Natural killer cell treated with Interleukin-12 subunit alpha and Interleukin-12 subunit beta and Interleukin-15 and Interleukin-18, amount 100 ng/mL, for 72 hours (primary cell): ENCODE results near the gene BRF1. TPM values are rescaled to one million over a fixed set of nuclear protein-coding genes. Genes with fewer than 3 reads are reported as not detected.

Experiments
- ATAC-seq, 2 donors: fragments of 150-1000 bp; cut with Tn5 transposase in 1 of 2; sonication (Bioruptor Pico), chemical (Tn5 transposase) in 1 of 2; 2 replicates each; pipeline ENCODE4 v1.10.0; 2021
- DNase-seq: peaks from one replicate; pipeline ENCODE4 v3.0.0; 2022; ENCODE audit warnings: low spot score
- H3K27ac Mint-ChIP-seq, 2 donors: 1 replicate in 1 of 2; 2 replicates in 1 of 2; pipeline ENCODE4 v1.8.0; 2022; ENCODE audit warnings: mixed read lengths in 2 of 2, mild to moderate bottlenecking in 1 of 2, moderate library complexity in 1 of 2
- H3K27me3 Mint-ChIP-seq, 2 donors: 1 replicate in 1 of 2; 2 replicates in 1 of 2; pipeline ENCODE4 v1.8.0; 2022; ENCODE audit warnings: mixed read lengths in 2 of 2
- H3K36me3 Mint-ChIP-seq: one replicate; pipeline ENCODE4 v1.8.0; 2022; ENCODE audit warnings: mixed read lengths
- H3K4me1 Mint-ChIP-seq, 2 donors: 1 replicate in 1 of 2; 2 replicates in 1 of 2; pipeline ENCODE4 v1.8.0; 2022; ENCODE audit warnings: low read depth in 2 of 2, mixed read lengths in 2 of 2, mild to moderate bottlenecking in 1 of 2
- H3K4me3 Mint-ChIP-seq: one replicate; pipeline ENCODE4 v1.8.0; 2022; ENCODE audit warnings: mixed read lengths
- H3K9me3 Mint-ChIP-seq: 2 replicates; pipeline ENCODE4 v1.8.0; 2022; ENCODE audit warnings: mixed read lengths
- total RNA-seq, 2 donors: library from RNA; stranded (reverse); gene quantifications; one replicate each; pipeline ENCODE4 v1.2.3, GENCODE V29; 2022

Gene BRF1
- total RNA-seq, 2 donors from 2014 or later: 43.4 to 76.5 TPM

GRCh38 chr14:105326891-105327694 is 26.3 kb upstream of the BRF1 start:
- Mint-ChIP-seq H3K27me3 (no peaks in the 10 kb centered on the region), H3K4me1 (peaks cover 5 to 29% of the 10 kb centered on the region in 2 donors), H3K4me3 (no peak overlapping the region), H3K27ac (no peak overlapping the region), H3K36me3 (no peaks in the 10 kb centered on the region), H3K9me3 (no peaks in the 10 kb centered on the region)
- ATAC-seq (no peak), DNase-seq (no peak)

GRCh38 chr14:105326568-105326867 is 25.7 kb upstream of the BRF1 start:
- peaks cover 0 to 24% of the 10 kb centered on the region in 2 donors for H3K4me1 Mint-ChIP-seq
- ATAC-seq (no peak), DNase-seq (no peak)
- no peaks in the 10 kb centered on the region for H3K9me3 Mint-ChIP-seq
- no peak overlapping the region for H3K4me3 Mint-ChIP-seq
- no peaks in the 10 kb centered on the region for H3K36me3 Mint-ChIP-seq
- H3K27me3 Mint-ChIP-seq: no peaks in the 10 kb centered on the region
- no peak overlapping the region for H3K27ac Mint-ChIP-seq

GRCh38 chr14:105325716-105326567 is 25.1 kb upstream of the BRF1 start:
- DNase-seq (no peak), ATAC-seq (no peak)
- H3K4me1 Mint-ChIP-seq: peaks cover 0 to 21% of the 10 kb centered on the region in 2 donors
- H3K27ac Mint-ChIP-seq: no peak overlapping the region
- no peaks in the 10 kb centered on the region for H3K27me3 Mint-ChIP-seq
- H3K36me3 Mint-ChIP-seq: no peaks in the 10 kb centered on the region
- no peak overlapping the region for H3K4me3 Mint-ChIP-seq
- no peaks in the 10 kb centered on the region for H3K9me3 Mint-ChIP-seq

GRCh38 chr14:105325303-105325702 is 24.5 kb upstream of the BRF1 start:
- DNase-seq (no peak), ATAC-seq (peak in 1 of 2 donors; percentile 4)
- Mint-ChIP-seq H3K4me3 (no peak overlapping the region), H3K27ac (no peak overlapping the region), H3K9me3 (no peaks in the 10 kb centered on the region), H3K27me3 (no peaks in the 10 kb centered on the region), H3K36me3 (no peaks in the 10 kb centered on the region), H3K4me1 (peaks cover 0 to 17% of the 10 kb centered on the region in 2 donors)

- Mint-ChIP-seq H3K4me1 (peaks cover 0 to 17% of the 10 kb centered on the region in 2 donors), H3K27ac (no peak overlapping the region), H3K36me3 (no peaks in the 10 kb centered on the region), H3K9me3 (no peaks in the 10 kb centered on the region), H3K27me3 (no peaks in the 10 kb centered on the region), H3K4me3 (no peak overlapping the region)
- ATAC-seq: no peak
- no peak for DNase-seq
These were observed 24.1 kb upstream of the BRF1 start for GRCh38 chr14:105324871-105325270.

GRCh38 chr14:105324080-105324778 is 23.4 kb upstream of the BRF1 start:
- Mint-ChIP-seq H3K27ac (no peak overlapping the region), H3K9me3 (no peaks in the 10 kb centered on the region), H3K36me3 (no peaks in the 10 kb centered on the region), H3K4me1 (peaks cover 0 to 17% of the 10 kb centered on the region in 2 donors), H3K27me3 (no peaks in the 10 kb centered on the region), H3K4me3 (no peak overlapping the region)
- peak in 1 of 2 donors; percentile 3 for ATAC-seq
- DNase-seq: no peak

GRCh38 chr14:105323663-105324062 is 22.9 kb upstream of the BRF1 start:
- Mint-ChIP-seq H3K27ac (no peak overlapping the region), H3K4me3 (no peak overlapping the region), H3K36me3 (no peaks in the 10 kb centered on the region), H3K27me3 (no peaks in the 10 kb centered on the region), H3K9me3 (no peaks in the 10 kb centered on the region), H3K4me1 (peaks cover 0 to 14% of the 10 kb centered on the region in 2 donors)
- DNase-seq (no peak), ATAC-seq (peak in 1 of 2 donors; percentile 14)

- Mint-ChIP-seq H3K36me3 (no peaks in the 10 kb centered on the region), H3K27me3 (no peaks in the 10 kb centered on the region), H3K4me1 (peaks cover 0 to 13% of the 10 kb centered on the region in 2 donors), H3K4me3 (no peak overlapping the region), H3K27ac (no peak overlapping the region), H3K9me3 (no peaks in the 10 kb centered on the region)
- no peak for ATAC-seq
- peak; percentile 40 for DNase-seq
These were observed 22.2 kb upstream of the BRF1 start for GRCh38 chr14:105322791-105323556.

GRCh38 chr14:105317546-105317945 is 16.7 kb upstream of the BRF1 start:
- ATAC-seq: no peak
- Mint-ChIP-seq H3K4me3 (no peak overlapping the region), H3K27ac (no peak overlapping the region)

GRCh38 chr14:105316968-105317510 is 16.2 kb upstream of the BRF1 start:
- Mint-ChIP-seq H3K4me3 (peak overlapping the region; percentile 45), H3K27me3 (no peaks in the 10 kb centered on the region), H3K27ac (no peak overlapping the region), H3K4me1 (peaks cover 8 to 9% of the 10 kb centered on the region in 2 donors), H3K36me3 (no peaks in the 10 kb centered on the region), H3K9me3 (no peaks in the 10 kb centered on the region)
- ATAC-seq: no peak
- peak; percentile 39 for DNase-seq

More at GRCh38 chr14:105317546-105317945, 16.7 kb upstream of the BRF1 start:
- H3K27me3 Mint-ChIP-seq: no peaks in the 10 kb centered on the region
- no peaks in the 10 kb centered on the region for H3K9me3 Mint-ChIP-seq
- H3K36me3 Mint-ChIP-seq: no peaks in the 10 kb centered on the region
- peaks cover 8 to 10% of the 10 kb centered on the region in 2 donors for H3K4me1 Mint-ChIP-seq
- no peak for DNase-seq

- peaks cover 8 to 9% of the 10 kb centered on the region in 2 donors for H3K4me1 Mint-ChIP-seq
- H3K36me3 Mint-ChIP-seq: no peaks in the 10 kb centered on the region
- H3K27ac Mint-ChIP-seq: peak overlapping the region in 1 of 2 donors; percentile 55
- H3K9me3 Mint-ChIP-seq: no peaks in the 10 kb centered on the region
- DNase-seq (no peak), ATAC-seq (no peak)
- no peaks in the 10 kb centered on the region for H3K27me3 Mint-ChIP-seq
- peak overlapping the region; percentile 88 for H3K4me3 Mint-ChIP-seq
These were observed 15.8 kb upstream of the BRF1 start for GRCh38 chr14:105316577-105316941.

- Mint-ChIP-seq H3K4me3 (peak overlapping the region; percentile 88), H3K9me3 (no peaks in the 10 kb centered on the region), H3K27me3 (no peaks in the 10 kb centered on the region), H3K4me1 (peaks cover 8 to 9% of the 10 kb centered on the region in 2 donors), H3K27ac (peak overlapping the region; percentile 33 to 55), H3K36me3 (no peaks in the 10 kb centered on the region)
- ATAC-seq (no peak), DNase-seq (peak; percentile 54)
These were observed 15.3 kb upstream of the BRF1 start for GRCh38 chr14:105315941-105316576.
